KBM-7 (cell line): Measurements from ENCODE around the gene EFEMP2.

Experiments
- DNase-seq: peaks from one replicate; pipeline ENCODE4 v3.0.0-alpha.2; 2015
- in situ Hi-C: fragments of 300-500 bp; cut with MboI; formaldehyde crosslinking; loops from 2 replicates; pipeline ENCODE4 v1.14.3; 2020; ENCODE audit warnings: low sequenced_read_pairs, low pct_unique_long_range_greater_than_20kb, mixed read lengths

EFEMP2 gene

DNA sequence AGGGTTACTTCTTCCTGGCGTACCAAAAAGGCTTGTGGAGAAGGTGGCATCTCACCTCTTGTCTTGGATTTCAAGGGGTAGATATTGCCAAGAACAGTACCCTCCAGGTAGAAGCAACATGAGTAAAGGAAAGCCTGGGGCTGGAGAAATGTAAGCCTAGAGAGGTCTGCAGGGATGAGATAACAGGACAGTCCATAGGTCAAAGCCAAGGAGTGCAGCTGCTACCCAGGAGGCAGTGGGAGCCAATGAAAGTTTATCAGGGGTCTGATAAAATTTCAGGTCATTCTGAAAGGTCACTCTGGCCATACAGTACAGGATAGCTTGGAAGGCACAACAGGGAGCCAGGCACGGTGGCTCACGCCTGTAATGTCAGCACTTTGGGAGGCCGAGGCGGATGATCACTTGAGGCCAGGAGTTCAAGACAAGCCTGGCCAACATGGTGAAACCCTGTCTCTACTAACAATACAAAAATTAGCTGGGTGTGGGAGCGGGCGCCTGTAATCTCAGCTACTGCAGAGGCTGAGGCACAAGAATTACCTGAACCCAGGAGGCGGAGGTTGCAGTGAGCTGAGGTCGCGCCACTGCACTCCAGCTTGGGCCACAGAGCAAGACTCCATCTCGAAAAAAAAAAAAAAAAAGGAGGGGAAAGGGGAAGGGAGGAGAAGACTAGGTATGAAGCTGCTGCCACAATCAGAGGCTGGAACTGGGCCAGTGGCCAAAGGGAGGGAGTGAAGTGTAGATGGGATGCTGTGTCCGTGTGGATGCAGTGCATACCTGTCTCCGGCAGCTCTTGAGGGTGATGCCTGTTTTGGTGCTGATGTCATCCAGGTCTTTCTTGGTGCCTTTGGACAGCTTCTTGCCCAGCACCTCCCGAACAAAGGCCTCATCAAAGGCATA, 14.5 kb upstream of the EFEMP2 start:
- in situ Hi-C loops: no loop called here
- DNase-seq: no peak

DNA sequence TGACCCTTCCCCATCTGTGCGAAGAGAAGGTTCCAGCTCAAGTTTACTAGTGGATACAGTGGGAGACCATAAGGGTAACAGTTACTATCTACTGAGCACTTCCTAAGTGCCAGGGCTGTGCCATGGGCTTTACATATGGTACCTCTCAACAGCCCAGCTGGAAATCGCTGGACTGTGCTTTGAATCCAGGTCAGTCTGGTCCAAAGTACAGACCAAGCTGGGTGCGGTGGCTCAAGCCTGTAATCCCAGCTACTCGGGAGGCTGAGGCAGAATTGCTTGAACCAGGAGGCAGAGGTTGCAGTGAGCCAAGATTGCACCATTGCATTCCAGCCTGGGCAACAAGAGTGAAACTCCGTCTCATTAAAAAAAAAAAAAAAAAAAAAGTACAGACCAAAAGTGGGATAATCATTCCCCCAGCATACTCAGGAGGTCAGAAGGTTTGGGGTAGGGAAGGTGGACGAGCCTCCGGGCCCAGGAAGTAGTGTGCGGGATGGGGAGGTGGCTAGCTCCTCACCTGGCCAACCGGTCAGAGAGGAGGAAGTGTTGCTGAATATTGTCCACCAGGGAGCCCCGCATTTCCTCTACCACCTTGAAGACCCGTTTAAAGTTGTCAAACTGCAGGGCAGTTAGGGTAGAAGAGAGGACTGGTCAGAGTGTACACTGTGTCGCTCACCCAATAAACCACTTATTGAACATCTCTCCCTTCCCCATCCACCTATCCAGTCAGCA, 13.4 kb upstream of the EFEMP2 start:
- in situ Hi-C loops: no loop called here
- DNase-seq: no peak

DNA sequence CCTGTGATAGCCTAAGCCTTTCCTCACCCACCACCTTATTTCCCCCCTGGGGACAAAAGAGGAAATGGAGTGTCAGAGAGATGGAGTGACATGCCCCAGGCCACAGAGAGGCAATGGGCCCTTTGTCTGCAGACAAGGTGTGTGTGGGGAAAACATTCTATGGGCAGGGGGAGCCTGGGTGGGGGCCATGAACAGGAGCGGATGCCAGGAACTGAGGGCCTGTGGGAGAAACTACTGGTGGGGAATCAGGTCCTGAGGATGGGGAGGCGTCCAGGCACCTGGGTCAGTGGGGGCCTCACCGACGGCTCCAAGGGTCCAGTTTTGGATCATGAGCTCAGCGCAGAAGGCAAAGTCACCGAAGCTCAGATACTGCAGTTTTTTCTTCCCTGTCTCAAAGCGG, 12.6 kb upstream of the EFEMP2 start:
- in situ Hi-C loops: no loop called here

DNA sequence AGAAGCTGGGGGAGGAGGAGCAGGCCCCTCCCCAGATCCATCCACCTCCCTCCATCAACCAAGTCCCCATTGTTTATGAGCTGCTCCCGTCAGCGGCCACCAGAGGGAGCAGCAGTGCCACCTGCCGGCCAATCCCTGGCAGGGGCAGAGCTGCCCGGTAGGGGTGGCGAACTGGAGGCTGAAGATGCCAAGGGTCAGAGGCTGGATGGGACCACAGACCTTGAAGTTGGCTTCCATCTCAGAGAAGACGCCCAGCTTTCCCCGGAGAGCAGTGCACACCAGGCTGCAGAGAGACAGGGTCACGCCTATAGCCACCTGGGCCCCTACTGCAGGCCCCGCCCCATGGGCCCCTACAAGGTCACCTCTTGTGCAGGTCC, 12.1 kb upstream of the EFEMP2 start:
- in situ Hi-C loops: no loop called here
- DNase-seq: peak; percentile 80

More for the DNA sequence above, 12.6 kb upstream of the EFEMP2 start:
- no peak for DNase-seq

DNA sequence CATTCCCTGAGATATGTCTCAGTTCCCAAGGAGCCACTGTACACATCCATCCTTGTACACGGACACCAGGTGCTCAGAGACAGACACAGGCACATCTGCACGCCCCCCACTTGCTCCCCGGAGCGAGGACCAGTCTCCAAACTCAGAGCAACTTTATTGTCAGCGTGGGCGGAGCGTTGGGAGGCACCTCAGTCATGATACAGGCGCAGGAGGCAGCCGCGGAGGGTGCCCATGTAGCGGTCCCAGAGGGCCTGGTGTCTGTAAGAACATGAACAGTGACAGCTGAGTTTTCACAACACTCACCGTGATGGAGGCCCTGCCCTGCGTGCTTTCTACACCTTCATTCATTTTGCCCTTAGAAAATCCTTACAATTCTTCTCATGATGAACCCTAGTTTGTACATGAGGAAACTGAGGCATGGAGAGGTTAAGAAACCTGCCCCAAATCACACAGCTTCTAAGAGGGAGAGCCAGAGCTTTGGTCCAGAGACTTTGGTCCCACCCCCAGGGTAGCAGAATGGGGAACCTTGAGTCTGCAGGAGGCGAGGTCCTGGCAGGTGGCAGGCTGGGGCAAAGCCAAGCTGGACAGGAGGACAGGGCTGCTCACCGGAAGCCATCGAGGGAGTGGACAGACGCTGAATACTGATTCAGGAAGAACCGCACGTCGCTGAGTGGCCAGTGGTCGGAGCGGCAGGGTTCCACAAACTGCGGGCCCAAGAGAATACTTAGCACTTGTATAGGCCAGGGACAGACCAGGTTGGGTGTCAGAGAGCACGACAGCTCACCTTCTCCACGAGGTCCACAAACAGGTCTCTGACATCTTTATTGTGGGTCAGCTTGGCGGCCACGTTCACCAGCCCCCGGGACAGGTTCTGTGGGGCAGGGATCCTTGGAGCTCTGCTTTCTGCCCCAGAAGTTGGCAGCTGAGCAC, 11.5 kb upstream of the EFEMP2 start:
- in situ Hi-C loops: no loop called here
- DNase-seq: no peak

DNA sequence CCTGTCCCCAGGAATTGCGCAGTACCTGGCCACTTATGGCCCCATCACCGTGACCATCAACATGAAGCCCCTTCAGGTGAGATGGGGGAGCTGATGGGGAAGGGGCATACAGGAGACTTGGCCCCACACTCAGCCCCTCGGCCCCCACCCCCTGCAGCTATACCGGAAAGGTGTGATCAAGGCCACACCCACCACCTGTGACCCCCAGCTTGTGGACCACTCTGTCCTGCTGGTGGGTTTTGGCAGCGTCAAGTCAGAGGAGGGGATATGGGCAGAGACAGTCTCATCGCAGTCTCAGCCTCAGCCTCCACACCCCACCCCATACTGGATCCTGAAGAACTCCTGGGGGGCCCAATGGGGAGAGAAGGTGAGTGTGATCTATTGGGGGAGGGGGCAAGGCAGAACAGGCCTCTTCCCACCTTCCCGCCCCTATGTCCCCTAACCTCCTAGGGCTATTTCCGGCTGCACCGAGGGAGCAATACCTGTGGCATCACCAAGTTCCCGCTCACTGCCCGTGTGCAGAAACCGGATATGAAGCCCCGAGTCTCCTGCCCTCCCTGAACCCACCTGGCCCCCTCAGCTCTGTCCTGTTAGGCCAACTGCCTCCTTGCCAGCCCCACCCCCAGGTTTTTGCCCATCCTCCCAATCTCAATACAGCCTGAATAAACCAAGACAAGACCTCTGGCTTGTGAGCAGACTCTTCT, 10.6 kb upstream of the EFEMP2 start:
- in situ Hi-C loops: no loop called here
- no peak for DNase-seq

DNA sequence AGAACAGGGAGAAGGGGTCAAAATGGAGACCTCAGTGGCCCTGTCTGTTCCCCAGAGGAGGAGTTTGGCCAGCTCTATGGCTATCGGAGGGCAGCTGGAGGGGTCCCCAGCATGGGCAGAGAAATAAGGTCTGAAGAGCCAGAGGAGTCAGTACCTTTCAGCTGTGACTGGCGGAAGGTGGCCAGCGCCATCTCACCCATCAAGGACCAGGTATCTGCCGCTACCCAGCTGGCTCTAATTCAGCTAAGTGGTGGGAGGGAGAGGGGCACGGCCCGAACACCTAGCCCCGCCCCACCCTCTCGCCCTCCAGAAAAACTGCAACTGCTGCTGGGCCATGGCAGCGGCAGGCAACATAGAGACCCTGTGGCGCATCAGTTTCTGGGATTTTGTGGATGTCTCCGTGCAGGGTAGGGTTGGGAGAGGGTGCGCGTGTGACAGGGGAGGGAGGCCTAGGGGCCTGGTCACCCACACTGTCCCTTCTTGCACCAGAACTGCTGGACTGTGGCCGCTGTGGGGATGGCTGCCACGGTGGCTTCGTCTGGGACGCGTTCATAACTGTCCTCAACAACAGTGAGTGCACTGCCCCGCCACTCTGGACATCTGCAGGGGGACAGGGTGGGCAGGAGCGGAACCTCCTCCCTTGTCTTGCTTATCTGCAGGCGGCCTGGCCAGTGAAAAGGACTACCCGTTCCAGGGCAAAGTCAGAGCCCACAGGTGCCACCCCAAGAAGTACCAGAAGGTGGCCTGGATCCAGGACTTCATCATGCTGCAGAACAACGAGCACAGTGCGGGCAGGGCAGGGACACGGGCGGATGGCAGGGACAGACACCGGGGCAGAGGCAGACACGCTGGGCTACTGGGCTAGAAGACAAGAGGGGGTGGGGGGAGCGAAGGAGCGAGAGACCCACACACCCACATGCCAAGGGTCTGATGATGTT, 9.8 kb upstream of the EFEMP2 start:
- DNase-seq: no peak
- in situ Hi-C loops: no loop called here

DNA sequence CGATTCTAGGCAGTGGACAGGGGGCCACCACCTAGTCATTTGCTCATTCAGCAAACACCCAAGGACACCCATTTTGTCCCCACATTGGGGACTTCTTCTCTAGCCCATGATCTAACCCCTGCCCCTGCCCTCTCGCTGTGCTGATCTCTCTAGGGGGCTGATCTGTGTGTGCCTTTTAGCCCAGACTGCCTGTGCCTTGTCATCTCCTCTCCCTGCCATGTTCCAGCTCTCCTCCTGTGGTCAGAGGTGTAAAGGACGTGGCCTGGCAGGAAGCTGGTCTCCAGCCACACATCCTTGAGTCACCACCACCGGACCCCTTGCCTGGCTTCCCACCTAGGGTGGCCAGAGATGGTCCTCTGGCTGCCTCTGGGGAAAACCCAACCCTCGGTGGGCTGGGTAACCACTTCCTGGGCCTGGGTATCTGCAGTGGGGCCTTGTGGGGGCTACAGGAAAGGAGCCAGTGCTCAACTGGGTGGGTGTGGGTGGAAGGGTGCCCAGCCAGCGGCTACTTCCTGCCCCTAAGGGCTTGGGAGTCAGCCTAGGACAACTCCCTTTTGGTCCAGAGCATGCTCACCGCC, 8.3 kb upstream of the EFEMP2 start:
- DNase-seq: no peak
- in situ Hi-C loops: no loop called here

DNA sequence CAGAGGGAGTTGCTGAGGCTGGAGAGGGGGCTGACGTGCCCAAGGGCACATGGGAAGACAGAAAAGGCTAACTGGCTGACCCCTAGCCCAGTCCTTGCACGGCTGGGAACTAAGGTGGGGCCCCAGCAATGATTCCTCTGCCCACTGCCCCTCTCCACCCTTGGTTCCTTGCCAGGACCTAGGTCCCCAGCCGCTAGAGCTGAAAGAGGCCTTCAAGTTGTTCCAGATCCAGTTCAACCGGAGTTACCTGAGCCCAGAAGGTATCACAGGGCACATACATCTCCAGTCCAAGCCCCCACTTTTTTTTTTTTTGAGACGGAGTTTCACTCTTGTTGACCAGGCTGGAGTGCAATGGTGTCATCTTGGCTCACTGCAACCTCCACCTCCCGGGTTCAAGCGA, 7.4 kb upstream of the EFEMP2 start:
- in situ Hi-C loops: no loop called here

DNA sequence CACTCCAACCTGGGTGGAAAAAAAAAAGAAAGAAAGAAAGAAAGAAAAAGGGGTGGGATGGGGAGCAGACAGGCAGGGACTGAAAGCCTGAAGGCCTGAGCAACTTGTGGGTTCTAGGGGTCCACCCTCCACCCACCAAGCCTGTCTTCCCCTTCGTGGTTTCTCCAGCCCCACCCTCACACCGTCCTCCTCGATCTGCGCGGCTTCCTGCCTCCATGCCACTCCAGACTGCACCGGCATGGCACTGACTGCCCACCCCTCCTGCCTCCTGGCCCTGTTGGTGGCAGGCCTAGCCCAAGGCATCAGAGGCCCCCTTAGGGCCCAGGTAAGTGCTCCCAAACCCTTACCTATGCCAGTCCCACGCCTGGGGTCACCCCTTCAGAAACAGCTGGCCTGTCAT, 7.0 kb upstream of the EFEMP2 start, which contains the start of gene CTSW:
CTSW (plus strand) TSS at position 221 of the 400 bp plus-strand sequence; CDS start at position 239, 18 bp downstream.
- in situ Hi-C loops: no loop called here
- DNase-seq: no peak

More for the DNA sequence above, 7.4 kb upstream of the EFEMP2 start:
- no peak for DNase-seq

DNA sequence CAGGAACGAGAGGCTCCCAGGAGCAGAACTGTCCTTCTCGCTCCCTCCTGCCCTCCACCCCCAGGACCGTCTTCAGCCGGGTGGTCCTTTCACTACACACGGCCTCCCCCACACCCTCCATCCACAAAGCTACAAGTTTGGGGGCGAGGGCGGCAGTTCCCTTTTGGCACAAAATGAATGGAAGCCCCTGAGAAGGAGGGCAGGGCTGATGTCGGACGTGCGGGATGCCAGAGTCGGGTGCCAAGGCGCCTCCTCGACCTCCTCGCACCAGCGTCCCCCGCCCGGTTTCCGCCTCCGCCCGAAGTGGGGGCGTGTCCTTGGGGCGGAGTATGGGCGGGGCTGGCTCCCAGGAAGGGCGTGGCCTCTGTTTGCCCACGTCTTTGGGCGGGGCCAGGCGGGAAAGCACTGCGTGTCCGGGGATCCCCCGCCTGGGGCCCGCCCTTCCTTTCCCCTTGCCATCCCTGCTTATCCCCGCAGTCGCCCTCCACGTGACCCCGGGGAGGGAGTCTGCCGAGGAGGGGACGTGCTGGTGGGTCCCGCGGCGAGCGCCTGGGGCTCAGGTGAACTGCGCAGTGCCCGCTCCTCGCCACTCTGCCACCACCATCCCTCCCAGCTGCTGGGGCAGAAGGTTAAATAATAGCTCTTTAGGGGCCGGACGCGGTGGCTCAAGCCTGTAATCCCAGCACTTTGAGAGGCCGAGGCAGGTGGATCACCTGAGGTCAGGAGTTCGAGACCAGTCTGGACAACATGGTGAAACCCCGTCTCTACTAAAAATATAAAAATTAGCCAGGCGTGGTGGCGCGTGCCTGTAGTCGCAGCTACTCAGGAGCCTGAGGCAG, 937 bp upstream of the EFEMP2 start:
- in situ Hi-C loops: no loop called here
- DNase-seq: peak; percentile 90

DNA sequence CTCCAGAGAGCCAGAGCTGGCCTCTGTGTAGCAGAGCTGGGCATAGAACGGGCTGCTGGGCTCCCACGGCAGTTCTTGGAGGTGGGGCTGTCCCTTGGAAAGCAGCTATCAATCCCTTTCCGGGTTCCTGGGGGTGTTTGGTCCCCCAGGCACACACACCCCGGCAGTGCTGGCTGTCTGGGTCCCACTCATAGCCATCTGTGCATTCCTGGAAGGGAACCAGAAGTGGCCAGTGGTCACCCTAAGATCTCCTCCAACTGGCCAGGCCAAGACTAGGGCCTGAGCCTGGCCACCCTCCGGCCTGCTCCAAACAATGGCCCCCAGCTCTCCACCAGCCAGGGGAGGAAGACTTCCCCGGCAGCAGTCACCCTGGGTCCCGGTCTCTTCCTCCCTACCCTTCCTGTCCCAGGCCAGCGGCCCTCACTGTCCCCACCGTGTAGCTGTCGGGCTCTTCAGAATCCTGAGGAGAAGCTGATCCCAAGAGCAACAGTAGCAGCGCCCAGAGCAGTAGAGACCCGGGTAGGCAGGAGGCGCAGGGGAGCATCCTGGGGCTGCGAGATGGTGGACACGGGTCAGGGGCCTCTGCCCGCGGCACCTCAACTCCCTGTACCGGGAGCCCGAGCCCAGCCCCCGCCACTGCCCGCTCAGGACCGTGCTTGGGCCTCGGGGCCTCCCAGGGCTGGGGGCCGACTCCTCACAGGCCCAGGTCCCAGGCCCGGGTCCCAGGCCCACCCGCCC, 620 bp downstream of the EFEMP2 start:
- no peak for DNase-seq
- in situ Hi-C loops: no loop called here

DNA sequence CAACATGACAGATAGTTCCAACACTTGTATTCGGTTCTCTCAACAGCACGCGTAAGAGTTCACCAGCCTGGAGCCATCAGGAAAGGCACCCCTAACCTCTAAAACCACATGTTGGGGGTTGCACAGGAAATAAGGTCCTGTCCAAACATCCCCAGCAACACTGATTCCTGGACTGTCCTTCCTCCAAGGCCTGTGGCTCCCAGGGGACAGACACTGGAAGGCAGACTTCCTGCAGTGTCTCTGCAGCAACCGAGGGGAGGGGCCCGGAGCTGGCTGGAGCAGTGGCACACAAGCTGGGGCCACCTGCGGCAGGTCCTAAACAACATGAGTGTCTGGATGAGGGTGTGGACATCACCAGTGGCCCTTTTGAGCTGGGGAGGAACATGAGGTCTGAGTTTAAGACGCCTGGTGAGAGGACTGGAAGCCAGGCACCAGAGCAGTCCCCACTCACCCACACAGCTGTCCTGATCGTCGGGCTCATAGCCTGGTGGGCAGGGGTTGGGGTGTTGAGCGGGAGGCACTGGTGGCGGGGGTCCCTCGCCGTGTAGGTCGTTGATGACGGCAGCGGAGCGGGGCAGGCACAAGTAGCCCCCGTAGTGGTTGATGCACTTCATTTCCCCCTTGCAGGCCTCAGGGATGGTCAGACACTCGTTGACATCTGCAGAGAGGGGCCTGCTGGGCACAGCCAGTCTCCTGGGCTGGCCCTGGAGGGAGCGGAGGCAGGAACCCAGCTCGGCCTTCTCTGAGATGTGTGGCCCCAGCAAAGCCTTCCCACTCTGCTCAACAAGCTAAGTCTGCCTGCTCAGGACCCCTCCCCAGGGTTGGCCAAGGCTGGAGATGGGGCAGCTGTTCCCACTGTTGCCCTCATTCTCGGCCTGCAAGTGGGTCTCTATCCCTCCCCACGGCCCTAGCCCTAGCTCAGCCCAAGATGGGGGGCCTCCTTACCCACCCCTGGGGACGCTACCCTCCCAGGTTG, 1.6 kb downstream of the EFEMP2 start:
- peak; percentile 70 for DNase-seq
- in situ Hi-C loops: no loop called here

DNA sequence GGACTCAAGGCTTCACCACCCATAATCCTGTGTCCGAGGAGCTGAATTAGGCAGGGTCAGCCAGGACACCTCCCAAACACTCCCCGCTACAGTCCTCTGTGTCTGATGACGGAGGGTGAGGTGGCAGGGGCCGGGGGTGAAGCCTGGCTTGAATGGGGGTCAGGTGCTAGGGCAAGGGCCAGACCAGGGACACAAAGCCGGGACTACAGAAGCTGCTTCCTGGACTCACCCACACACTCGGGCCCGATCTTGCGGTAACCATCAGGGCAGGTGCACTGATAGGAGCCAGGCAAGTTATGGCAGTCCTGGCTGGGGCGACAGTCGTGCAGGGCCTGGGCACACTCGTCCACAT, 2.3 kb downstream of the EFEMP2 start:
- in situ Hi-C loops: no loop called here
- no peak for DNase-seq
